Mesendoderm (in vitro differentiated cells): ENCODE measurements around the gene LIPT1. TPM values are rescaled to one million over a fixed set of nuclear protein-coding genes. Genes with fewer than 3 reads are reported as not detected.

Experiments used
- DNase-seq: peaks from one replicate; pipeline ENCODE4 v3.0.0; 2013
- H2AK5ac ChIP-seq: 2 replicates; pipeline ENCODE4 v1.6.1; 2013; ENCODE audit warnings: low read length, inconsistent platforms
- H2BK120ac ChIP-seq: 2 replicates; pipeline ENCODE4 v1.6.1; 2013; ENCODE audit warnings: low read depth, mild to moderate bottlenecking, low read length, moderate library complexity, mixed read lengths
- H2BK15ac ChIP-seq: replicated peaks from 2 replicates; pipeline ENCODE4 v1.6.1; 2013; ENCODE audit warnings: low read depth, mild to moderate bottlenecking, moderate library complexity
- H2BK5ac ChIP-seq: 2 replicates; pipeline ENCODE4 v1.6.1; 2013; ENCODE audit warnings: low read length, inconsistent platforms
- H3K18ac ChIP-seq: 2 replicates; pipeline ENCODE4 v1.6.1; 2013; ENCODE audit warnings: mild to moderate bottlenecking, low read length, mixed read lengths
- H3K23ac ChIP-seq: one replicate; pipeline ENCODE4 v1.6.1; 2013; ENCODE audit warnings: low read length
- H3K27ac ChIP-seq: 2 replicates; pipeline ENCODE4 v1.5.1; 2013; ENCODE audit warnings: low read depth, mild to moderate bottlenecking, inconsistent platforms, low read length, moderate library complexity
- H3K27me3 ChIP-seq: 2 replicates; pipeline ENCODE4 v1.6.1; 2013; ENCODE audit warnings: low read length, control low read depth, mild to moderate bottlenecking, inconsistent platforms; ENCODE audit not compliant: insufficient read depth, poor library complexity
- H3K36me3 ChIP-seq: 2 replicates; pipeline ENCODE4 v1.6.1; 2013; ENCODE audit warnings: low read length, inconsistent platforms; ENCODE audit not compliant: control insufficient read depth, insufficient read depth
- H3K4ac ChIP-seq: one replicate; pipeline ENCODE4 v1.6.1; 2013; ENCODE audit warnings: low read depth, mild to moderate bottlenecking, low read length, moderate library complexity
- H3K4me1 ChIP-seq: 2 replicates; pipeline ENCODE4 v1.6.1; 2013; ENCODE audit warnings: low read depth, low read length, inconsistent platforms; ENCODE audit not compliant: control insufficient read depth
- H3K4me2 ChIP-seq: 2 replicates; pipeline ENCODE4 v1.6.1; 2013; ENCODE audit warnings: low read length
- H3K4me3 ChIP-seq: 2 replicates; pipeline ENCODE4 v1.5.1; 2013; ENCODE audit warnings: mild to moderate bottlenecking, low read length
- H3K56ac ChIP-seq: one replicate; pipeline ENCODE4 v1.6.1; 2013; ENCODE audit warnings: low read length
- H3K79me1 ChIP-seq: 2 replicates; pipeline ENCODE4 v1.6.1; 2013; ENCODE audit warnings: low read length, inconsistent platforms
- H3K79me2 ChIP-seq: 2 replicates; pipeline ENCODE4 v1.6.1; 2013; ENCODE audit warnings: mild to moderate bottlenecking, low read length; ENCODE audit not compliant: control insufficient read depth, insufficient read depth
- H3K9ac ChIP-seq: 2 replicates; pipeline ENCODE4 v1.6.1; 2013; ENCODE audit warnings: low read length, inconsistent platforms
- H4K5ac ChIP-seq: one replicate; pipeline ENCODE4 v1.6.1; 2013; ENCODE audit warnings: low read length
- H4K8ac ChIP-seq: one replicate; pipeline ENCODE4 v1.6.1; 2013; ENCODE audit warnings: low read depth, mild to moderate bottlenecking, control low read depth, low read length, moderate library complexity
- WGBS: extraction: QIAGEN DNeasy Blood & Tissue Kit; methylation state at CpG from one replicate; pipeline ENCODE4 v1.1.7; 2013; ENCODE audit warnings: low lambda C conversion rate, missing lambda C conversion rate; ENCODE audit not compliant: insufficient coverage; ENCODE audit errors: extremely low coverage; 5-methylcytosine and 5-hydroxymethylcytosine counted together
- small RNA-seq: library from polyadenylated mRNA; stranded (forward); fragments of <200 nt; extraction: miRNeasy Mini kit (QIAGEN cat#:217004); gene quantifications from one replicate; pipeline ENCODE3, GENCODE V24; 2013; ENCODE audit not compliant: insufficient read depth

Gene LIPT1

DNA sequence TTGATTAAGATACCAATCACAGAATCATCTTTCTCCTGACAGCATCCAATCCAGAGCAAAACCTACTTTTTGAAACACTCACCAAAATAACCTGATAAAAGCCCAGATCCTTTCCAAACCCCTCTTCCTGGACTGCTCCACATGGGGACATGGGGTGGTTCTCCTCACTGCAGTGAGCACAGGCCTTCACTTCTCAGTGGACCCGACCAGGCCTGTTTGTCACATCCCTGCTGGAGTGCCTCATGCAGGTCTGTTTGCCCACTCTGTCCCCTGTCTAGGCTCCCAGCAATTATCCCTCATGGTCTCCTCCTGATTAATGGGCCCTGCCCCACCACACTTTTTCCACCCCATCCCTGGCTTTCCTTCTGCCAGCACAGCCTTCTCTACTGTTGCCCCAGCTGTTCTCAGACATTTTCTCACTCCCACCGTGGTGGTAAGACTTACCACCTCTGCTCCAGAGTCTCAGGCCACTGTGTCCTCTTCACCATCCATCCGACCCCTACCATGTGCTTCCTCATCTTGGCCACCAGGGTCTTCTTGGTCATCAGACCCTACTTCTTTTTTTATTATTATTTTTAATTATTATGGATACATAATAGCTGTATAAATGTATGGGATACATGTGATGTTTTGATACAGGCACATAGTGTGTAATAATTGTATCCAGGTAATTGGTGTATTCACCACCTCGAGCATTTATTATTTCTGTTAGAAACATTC, 47.4 kb downstream of the LIPT1 start:
- WGBS = no CpG with 5 or more reads among the region's 4 CpGs
- Histone ChIP-seq H3K4me3 (no peak overlapping the region), H3K36me3 (no peaks in the 10 kb centered on the region), H2AK5ac (no peak overlapping the region), H3K18ac (no peak overlapping the region), H3K56ac (no peak overlapping the region), H3K4me1 (no peaks in the 10 kb centered on the region), H3K79me2 (no peaks in the 10 kb centered on the region), H4K5ac (no peak overlapping the region), H3K79me1 (no peaks in the 10 kb centered on the region), H3K4me2 (no peak overlapping the region), H3K23ac (no peak overlapping the region), H4K8ac (no peak overlapping the region), H2BK15ac (no peak overlapping the region), H2BK120ac (no peak overlapping the region), H3K9ac (no peak overlapping the region), H3K27ac (no peak overlapping the region), H2BK5ac (no peak overlapping the region), H3K27me3 (no peaks in the 10 kb centered on the region), H3K4ac (no peak overlapping the region)
- DNase-seq = no peak

GRCh38 chr2:99205491-99205890, 50.7 kb downstream of the LIPT1 start:
- H3K27ac ChIP-seq = no peak overlapping the region
- H3K27me3 ChIP-seq = no peaks in the 10 kb centered on the region
- H3K4me2 ChIP-seq = no peak overlapping the region
- no peak overlapping the region for H4K8ac ChIP-seq
- no peaks in the 10 kb centered on the region for H3K79me2 ChIP-seq
- H3K36me3 ChIP-seq = no peaks in the 10 kb centered on the region
- H3K23ac ChIP-seq = no peak overlapping the region
- H3K79me1 ChIP-seq = no peaks in the 10 kb centered on the region
- H3K4me3 ChIP-seq = no peak overlapping the region
- no peak overlapping the region for H2AK5ac ChIP-seq
- DNase-seq = peak; percentile 49
- H3K56ac ChIP-seq = no peak overlapping the region
- H4K5ac ChIP-seq = no peak overlapping the region
- no peak overlapping the region for H2BK5ac ChIP-seq
- no peaks in the 10 kb centered on the region for H3K4me1 ChIP-seq
- H3K9ac ChIP-seq = no peak overlapping the region
- no peak overlapping the region for H2BK15ac ChIP-seq
- H3K18ac ChIP-seq = no peak overlapping the region
- no peak overlapping the region for H3K4ac ChIP-seq
- H2BK120ac ChIP-seq = no peak overlapping the region
- no CpG with 5 or more reads among the region's 5 CpGs for WGBS

Small RNAs within 50 kb of the gene (small RNA-seq; reads per million reads assigned to genes)
- not detected for gene AC092587.1
